Stimulated activated CD8-positive, alpha-beta memory T cell treated with anti-CD3 and anti-CD28 coated beads, Interleukin-2, amount 100 ng/mL, for 1 hour (primary cell): ENCODE results near the gene ZSWIM5.
"Not testable (repeated sequence)": the region's sequence is repeated elsewhere in the genome, so short reads cannot be mapped to it uniquely, and the experiment has no call there.

ENCODE experiments used
- DNase-seq, 2 donors: peaks; one replicate each; pipeline ENCODE4 v3.0.0-alpha.2; 2020; ENCODE audit warnings: low read depth in 2 of 2

ZSWIM5 gene

DNA sequence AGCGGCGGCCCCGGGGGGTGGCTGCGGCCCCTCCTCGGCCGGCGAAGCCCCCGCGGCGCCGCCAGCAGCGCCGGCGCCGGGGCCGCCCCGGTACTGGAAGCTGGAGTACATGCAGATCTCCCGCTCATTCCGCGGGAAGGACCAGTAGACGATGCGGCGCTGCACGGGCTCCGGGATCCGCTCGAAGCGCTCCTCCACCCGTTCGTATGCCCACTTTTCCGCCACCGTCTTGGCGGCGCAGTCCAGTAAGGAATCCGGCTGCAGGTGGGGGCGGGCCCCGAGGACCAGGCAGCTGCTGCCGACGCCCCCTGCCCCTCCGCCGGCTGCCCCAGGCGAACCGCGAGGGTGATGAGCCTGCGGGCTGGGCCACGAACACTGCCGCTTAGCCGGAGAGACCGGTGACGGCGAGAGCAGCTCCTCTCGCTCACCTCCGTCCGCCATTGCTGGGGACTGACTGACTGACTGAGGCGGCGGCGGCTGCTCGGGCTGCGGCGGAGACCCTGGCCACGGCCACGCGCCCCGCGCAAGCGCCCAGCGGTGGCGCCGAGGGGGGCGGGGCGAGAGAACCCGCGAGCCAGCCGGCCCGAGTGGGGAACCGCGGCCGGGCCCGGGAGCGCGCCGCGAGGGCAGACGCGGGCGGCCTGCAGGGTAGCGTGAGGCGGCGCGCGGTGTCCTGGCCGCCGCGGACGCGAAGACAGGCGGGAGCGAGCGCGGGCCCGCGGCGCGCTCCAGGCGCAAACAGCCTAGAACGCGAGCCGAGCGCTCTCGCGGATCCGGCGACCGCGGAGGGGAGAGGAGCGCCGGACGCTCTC, at the start of gene ZSWIM5:
Gene ZSWIM5, minus strand, starts transcription at position 696 of the 812 bp plus-strand sequence. Its CDS starts 255 bp downstream, at position 441.
- DNase-seq: peak; percentile 19 to 28

DNA sequence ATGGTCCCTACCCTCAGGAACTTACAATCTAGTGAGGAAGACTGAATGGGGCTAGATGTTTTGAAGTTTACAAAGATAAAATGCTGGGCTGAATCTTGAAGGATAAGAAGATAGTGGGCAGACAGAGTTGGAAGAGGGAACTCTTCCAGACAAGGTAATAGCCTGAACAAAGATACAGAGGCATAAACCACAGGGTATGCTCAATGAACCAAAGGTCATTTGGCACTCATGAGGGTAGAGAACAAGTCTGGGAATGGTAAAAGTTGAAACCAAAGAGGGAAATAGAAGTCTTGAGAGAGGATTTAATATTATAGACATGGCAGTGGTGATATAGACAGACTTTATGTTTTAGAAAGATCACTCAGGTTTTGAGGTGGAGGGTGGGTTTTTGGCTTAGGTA, 48.1 kb upstream of the ZSWIM5 start:
- no peak for DNase-seq

DNA sequence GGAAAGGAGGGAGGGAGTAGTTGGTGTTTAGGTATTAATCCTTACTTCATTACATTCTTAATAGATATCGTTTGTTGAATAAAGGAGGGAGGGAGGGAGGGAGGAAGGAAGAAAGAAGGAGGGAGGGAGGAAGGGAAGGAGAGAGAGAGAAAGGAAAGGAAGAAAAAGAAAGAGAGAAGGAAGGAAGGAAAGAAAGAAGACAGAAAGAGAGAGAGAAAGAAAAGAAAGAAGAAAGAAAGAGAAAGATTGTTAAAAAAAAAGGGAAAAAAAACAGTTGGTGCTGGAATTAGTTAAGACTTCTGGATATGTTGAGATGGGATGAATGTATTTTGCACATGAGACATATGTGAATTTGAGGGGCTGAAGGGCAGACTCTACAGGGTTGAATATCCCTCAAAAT, 44.1 kb upstream of the ZSWIM5 start:
- no peak for DNase-seq

DNA sequence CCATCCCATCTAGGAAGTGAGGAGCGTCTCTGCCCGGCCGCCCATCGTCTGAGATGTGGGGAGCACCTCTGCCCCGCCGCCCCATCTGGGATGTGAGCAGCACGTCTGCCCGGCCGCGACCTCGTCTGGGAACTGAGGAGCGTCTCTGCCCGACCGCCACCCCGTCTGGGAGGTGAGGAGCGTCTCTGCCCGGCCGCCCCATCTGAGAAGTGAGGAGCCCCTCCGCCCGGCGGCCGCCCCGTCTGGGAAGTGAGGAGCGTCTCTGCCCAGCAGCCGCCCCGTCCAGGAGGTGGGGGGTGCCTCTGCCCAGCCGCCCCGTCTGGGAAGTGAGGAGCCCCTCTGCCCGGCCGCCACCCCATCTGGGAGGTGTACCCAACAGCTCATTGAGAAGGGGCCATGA, 41.6 kb upstream of the ZSWIM5 start:
- not testable (repeated sequence) for DNase-seq

DNA sequence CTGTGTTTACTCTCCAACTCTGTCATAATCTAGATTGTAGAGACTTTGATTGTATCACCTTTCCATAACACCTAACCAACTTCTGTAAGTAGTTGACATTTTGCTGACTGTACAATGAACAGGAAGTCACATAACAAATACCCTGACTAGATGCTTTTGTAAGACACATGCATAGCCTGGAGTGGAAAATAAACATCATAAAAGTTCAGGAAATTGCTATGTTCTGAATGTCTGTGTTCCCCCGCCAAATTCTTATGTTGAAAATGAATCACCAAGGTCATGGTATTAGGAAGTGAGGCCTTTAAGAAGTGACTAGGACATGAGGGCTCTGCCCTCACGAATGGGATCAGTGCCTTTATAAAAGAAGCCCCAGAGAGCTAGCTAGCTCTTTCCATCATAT, 40.4 kb upstream of the ZSWIM5 start:
- no peak for DNase-seq

DNA sequence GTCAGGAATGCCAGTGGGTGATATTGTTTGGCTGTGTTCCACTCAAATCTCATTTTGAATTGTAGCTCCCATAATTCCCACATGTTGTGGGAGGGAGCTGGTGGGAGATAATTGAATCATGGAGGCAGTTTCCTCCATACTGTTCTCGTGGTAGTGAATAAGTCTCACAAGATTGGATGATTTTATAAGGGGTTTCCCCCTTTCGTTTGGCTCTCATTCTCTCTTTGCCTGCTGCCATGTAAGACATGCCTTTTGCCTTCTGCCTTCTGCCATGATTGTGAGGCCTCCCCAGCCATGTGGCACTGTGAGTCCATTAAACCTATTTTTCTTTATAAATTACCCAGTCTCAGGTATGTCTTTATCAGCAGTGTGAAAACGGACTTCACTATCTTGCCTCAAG, 40.0 kb upstream of the ZSWIM5 start:
- DNase-seq: not testable (repeated sequence)

DNA sequence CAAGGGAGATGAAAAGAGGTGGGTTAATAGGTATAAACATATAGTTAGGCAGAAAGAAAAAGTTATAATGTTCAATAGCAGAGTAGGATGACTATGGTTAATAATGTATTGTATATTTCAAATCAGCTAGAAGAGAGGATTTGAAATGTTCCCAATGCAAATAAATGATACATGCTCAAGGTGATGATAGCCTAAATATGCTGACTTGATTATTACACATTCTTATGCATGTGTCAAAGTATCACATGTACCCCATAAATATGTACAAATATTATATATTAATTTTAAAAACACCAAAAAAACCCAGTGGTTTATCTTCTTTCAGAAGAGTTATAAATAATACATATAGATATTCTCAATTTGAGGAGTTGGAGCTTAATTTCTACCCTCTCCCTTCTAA, 38.3 kb upstream of the ZSWIM5 start:
- DNase-seq: no peak

DNA sequence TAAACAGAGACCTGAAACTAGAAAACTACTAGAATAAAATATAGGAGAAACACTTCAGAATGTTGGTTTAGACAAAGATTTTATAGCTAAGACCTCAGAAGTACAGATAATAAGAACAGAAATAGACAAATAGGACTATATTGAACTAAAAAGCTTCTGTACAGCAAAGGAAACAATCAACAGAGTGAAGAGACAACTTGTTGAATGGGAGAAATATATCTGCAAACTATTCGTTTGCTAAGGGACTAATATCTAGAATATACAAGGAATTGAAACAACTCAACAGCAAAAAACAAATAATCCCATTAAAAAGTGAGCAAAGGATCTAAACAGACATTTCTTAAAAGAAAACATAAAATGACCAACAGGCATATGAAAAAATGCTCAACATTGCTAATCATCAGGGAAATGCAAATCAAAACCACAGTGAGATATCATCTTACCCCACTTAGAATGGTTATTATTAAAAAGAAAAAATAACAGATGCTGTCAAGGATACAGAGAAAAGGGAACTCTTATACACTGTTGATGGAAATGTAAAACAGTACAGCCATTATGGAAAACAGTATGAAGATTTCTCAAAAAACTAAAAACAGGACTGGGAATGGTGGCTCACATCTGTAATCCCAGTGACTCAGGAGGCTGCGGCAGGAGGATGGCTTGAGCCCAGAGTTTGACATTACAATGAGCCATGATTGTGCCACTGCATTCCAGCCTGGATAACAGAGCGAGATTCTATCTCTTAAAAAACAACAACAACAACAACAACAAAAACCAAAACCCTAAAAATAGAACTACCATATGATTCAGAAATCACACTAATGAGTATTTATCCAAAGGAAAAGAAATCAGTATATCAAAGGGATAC, 37.3 kb upstream of the ZSWIM5 start:
- DNase-seq: no peak

DNA sequence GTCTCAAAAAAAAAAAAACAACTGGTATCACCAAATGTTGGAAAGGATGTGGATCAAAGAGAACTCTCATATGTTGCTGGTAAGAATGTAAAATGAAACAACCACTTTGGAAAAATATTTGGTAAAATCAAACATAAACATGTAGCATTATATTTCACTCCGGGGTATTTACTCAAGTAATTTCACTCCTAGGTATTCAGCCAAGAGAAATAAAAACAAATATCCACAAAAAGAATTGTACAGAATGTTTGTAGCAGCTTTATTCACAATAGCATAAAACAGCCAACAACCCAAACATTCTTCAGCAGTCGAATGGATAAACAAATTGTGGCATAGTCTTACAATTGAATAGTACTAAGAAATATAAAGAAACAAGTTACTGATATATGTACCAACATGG, 32.4 kb upstream of the ZSWIM5 start:
- no peak for DNase-seq

DNA sequence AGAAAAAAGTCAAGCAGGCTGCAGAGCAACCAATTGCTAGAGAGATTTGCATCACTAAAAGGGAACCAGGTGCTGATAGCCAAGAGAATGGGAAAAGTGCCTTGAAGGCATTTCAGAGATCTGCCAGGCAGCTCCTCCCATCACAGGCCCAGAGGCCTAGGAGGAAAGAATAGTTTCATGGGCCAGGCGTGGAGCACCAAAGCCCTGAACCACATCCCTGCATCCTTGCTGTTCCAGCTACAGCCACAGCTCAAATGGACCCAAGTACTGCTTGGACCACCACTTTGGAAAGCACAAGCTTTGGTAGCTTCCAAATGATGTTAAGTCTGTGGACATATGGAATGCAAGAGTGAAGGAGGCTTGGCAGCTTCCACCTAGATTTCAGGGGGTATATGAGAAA, 29.7 kb upstream of the ZSWIM5 start:
- DNase-seq: no peak

DNA sequence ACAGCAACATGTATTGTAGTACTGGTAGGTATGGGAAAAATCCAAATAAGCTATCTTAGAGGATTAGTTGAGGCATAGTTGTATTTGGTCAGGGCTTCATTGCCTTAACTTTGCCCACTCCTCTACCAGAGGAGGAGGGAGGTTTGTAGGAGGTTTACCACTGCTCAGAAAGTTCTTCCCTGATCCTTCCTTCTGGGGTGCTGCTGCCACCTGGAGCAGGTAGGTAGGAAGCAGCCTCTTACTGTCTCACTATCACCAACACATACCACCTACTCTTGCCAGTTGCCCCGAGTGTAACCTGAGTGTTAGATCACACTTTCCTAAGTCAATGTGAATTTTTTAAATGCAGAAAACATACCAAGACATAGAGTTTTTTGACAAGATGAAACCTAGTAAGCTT, 24.1 kb upstream of the ZSWIM5 start:
- DNase-seq: no peak

DNA sequence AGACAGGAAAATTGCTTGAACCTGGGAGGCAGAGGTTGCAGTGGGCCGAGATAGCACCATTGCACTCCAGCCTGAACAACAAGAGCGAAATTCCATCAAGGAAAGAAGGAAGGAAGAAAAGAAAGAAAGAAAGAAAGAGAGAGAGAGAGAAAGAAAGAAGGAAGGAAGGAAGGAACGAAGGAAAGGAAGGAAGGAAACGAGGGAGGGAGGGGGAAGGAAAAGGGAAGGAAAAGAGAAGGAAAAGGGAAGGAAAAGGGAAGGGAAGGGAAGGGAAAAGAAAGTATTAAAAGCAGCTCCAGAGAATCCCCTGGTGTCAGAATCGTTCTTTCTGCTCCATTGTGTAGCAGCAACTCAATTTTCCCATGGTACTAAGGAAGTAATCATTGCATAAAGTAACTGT, 19.2 kb upstream of the ZSWIM5 start:
- no peak for DNase-seq

DNA sequence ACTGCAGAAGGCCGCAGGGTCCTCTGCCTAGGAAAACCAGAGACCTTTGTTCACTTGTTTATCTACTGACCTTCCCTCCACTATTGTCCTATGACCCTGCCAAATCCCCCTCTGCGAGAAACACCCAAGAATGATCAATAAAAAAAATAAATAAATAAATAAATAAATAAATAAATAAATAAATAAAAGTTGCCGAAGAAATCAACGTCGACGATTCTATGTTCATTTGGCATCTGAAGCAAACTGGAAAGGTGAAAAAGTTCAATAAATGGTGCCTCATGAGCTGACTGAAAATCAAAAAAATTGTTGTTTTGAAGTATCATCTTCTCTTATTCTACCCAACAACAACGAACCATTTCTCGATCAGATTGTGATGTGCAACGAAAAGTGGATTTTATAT, 17.3 kb upstream of the ZSWIM5 start:
- not testable (repeated sequence) for DNase-seq

DNA sequence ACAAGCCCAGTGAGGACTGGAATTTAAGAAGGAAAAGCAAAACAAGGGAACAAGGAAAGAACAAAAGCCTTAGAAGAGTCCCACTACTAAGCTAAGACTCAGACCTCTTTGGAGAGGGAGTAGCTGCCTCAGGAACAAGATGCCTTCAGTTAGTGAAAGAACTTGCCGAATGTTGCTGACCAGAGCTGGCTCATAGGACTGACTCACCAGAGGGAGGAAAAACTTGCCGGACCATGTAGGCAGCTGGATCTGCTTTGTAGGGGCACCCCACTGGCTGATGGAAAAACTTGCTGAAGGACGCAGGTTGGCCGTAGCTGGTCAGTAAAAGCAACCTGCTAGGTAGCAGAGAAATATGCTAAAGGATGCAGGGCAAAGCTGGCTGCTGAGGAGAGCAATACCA, 15.3 kb upstream of the ZSWIM5 start:
- no peak for DNase-seq

DNA sequence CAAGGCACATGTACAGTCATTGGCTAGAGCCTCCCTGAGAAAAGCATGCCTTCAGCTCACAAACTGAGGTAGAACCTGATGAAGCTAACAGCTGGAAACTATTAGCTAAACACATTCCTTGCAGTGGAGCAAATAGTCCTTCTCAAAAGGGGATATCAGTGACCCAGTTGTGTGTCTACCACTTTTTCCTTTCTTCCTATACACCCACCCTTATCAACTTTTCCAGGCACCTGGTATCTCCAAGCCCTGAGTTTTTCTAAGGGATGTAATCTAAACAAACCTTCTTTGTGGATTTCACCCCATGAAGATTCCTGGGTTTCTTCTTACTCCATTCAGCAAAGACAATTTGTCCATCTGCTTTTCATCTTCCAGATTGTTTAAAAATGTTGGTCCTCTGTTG, 10.5 kb upstream of the ZSWIM5 start:
- DNase-seq: no peak

DNA sequence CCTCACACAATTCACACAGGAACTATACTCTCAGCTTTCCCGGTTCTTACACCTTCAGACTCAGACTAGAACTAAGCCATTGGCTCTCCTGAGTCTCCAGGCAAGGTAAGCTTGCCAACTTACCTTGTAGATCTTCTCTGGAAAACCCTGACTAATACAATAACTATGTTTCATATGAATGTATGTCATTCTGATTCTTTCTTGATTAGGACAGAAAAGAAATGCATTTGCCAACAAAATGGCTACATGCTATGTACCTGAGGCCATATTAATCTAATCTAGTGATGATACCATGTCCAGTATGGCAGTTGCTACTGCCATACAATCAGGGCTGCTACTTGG, 9.8 kb upstream of the ZSWIM5 start:
- DNase-seq: no peak

DNA sequence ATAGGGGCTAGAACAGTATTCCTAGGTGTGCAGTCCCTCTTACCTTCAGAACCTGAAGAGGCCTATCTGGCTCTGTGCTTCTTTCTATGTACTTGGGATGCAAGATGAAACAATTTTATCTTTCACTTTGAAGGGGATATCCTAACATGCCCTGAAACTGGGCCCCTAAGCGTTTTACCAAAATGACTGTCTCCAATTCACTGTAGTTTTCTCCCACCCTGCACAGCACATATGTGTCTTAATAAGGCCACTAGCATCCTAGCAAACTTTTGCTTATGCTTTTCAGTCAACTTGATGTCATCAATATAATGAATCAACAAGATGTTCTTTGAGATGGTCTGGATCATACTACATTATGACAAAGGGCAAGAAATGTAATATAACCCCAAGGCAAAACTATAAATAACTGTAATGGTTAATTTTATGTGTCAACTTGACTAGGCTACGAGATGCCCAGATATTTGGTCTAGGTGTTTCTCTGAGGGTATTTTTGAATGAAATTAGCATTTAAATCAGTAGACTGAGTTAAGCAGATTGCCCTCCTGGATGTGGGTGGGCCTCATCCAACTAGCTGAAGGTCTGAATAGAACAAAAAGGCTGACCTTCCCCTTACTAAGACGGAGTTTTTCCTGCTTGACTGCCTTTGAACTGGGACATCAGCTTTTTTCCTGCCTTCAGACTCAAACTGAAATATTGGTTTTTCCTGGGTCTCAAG, 9.2 kb upstream of the ZSWIM5 start:
- no peak for DNase-seq

DNA sequence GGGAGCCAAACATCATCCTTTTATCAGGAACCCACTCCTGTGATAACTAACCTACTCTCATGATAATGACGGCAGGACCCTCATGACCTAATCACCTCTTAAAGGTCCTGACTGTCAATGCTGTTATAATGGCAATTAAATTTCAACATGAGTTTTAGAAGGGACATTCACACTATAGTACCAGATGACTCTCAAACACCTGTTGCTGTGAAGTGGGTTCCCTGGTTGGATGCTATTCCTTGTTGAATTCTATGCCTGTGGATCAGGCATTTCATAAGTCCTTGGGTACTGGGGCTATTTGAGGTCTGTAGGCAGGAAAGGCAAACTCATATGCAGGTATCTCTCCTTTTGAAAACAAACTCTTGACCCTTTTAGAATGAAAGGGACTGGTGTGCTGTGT, 7.5 kb upstream of the ZSWIM5 start:
- no peak for DNase-seq

DNA sequence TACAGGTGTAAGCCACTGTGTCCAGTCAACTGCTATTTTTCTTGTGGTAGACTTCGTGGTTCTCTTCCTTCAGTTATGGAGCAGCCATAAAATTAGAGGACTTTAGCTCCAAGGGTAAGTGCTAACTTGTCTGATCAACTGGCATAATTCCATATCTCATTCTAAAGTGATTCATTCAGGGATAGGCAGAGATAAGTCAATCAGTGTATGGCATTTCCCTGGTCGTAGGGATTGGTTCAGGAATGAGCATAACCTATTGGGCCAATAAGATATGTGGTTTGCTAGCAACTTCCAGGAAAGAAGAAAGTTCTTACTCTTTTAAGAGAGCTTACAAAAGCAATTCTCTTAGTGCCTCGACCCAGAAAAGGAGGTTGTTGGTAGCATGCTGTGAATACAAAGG, 4.7 kb upstream of the ZSWIM5 start:
- no peak for DNase-seq

DNA sequence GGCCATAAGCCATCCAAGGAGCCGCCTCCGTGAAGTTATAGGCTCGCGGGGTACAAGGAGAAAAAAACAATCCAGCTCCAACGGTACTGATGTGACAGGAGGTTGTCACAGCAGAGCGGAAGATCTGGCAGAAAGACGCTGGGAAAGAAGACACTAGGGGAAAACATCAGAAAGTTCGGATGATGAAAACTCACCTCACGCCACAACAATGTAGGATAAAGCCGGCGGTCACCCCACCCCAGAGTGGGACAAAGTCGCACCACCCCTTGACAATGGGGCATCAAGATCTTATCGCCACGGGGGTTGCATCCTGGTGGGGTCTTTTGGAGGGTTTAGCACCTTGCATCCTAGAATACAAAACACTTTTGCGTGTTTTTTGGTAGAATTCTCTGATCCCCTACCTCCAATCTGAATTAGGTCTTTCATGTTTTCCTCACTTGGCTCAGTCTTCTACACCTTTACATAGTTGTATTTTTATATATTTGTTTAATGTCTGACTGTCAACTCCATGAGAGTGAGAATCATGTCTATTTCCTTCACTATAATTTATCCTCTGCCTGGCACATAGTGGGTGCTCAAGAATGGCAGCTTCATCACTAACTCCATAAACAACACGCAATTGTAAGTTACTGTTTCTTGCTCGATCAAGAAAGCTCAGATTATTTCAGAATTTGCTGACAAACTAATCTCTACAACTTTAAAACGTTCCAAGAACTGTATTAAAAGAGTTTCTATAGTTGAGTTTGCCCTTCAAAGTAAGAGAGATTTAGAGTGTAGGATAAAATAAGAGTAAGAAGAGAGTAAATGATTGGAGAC, 611 bp upstream of the ZSWIM5 start:
- DNase-seq: no peak

DNA sequence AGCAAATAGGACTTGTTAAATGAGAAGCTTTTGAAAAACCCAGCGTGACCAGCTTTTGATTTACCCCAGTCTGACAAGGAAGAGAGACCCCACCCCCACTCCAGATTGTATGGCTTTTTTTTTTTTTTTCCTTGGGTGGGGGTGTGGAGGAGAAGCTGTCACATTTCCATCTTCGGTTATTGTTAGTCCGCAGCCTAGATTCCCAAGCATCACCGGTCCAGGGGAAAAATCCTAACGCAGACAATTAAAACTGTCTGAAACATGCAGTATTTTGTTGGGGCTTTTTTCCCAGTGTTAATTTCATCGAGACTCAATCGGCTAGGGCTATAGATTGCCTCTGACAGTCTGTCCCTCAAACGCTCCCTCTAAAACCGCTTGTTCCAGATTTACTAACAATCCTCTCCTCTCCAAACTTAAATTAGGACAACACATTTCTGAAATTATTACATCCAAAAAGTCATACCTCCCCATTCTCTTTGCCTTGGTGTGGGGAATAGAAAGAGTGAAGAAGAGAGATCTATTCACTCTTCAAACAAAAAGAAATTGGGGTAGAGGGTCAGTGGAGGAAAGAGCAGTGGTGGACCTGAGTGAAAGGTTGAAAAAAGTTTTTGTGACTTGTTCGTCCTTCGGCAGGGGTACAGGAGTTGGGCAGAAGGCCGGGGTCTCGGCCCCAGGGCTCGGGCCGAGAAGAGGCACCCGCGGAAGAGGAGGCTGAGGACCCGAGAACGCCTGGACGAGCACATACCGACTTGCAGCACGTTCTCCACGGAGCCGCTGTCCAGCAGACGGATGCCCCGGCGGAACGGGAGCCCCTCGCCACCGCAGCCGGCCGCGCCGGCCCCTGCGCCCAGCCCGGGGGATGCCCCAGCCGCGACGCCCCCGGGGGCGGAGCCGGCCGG, 1.1 kb downstream of the ZSWIM5 start:
- peak in 1 of 2 donors; percentile 4 for DNase-seq
